A673 (cell line): ENCODE measurements around the gene SLC9A4. TPM values are rescaled to one million over a fixed set of nuclear protein-coding genes. Genes with fewer than 3 reads are reported as not detected.
"Not testable (repeated sequence)": the region's sequence is repeated elsewhere in the genome, so short reads cannot be mapped to it uniquely, and the experiment has no call there.

Experiments
- BruUV-seq: library from RNA; stranded (reverse); fragments of 400-500 nt; replicated peaks from 2 replicates; lab custom pipeline; 2021; lab: Mats Ljungman, UMichigan
- CTCF ChIA-PET: fragments of 300-600 bp; sonication (Branson Sonifier 250); formaldehyde crosslinking; loops from one replicate; lab custom pipeline; 2022; ENCODE audit warnings: antibody characterized with exemption; lab: Charles Lee
- POLR2A ChIA-PET: fragments of 300-600 bp; sonication (Branson Sonifier 250); formaldehyde crosslinking; loops from one replicate; lab custom pipeline; 2022; ENCODE audit warnings: antibody characterized with exemption; ENCODE audit not compliant: low non-redundant PET; lab: Charles Lee
- DNase-seq: peaks from one replicate; pipeline ENCODE4 v3.0.0-alpha.2; 2015; ENCODE audit warnings: low spot score
- H3K27ac ChIP-seq: fragments of 200-600 bp; sonication (generic); 2 replicates; pipeline ENCODE4 v1.5.1; 2016; ENCODE audit warnings: mixed run types, low read depth, mild to moderate bottlenecking, mixed read lengths, antibody characterized with exemption, low read length; ENCODE audit not compliant: poor library complexity, severe bottlenecking
- H3K27me3 ChIP-seq: fragments of 200-600 bp; sonication (generic); replicated peaks from 2 replicates; pipeline ENCODE4 v1.6.1; 2017; ENCODE audit warnings: mixed run types, low read depth, mild to moderate bottlenecking, mixed read lengths, antibody characterized with exemption, low read length; ENCODE audit not compliant: insufficient read depth, poor library complexity
- H3K36me3 ChIP-seq: fragments of 200-600 bp; sonication (generic); 2 replicates; pipeline ENCODE4 v1.6.1; 2016; ENCODE audit warnings: mixed run types, mild to moderate bottlenecking, mixed read lengths, antibody characterized with exemption, low read length; ENCODE audit not compliant: insufficient read depth, poor library complexity, severe bottlenecking
- H3K4me1 ChIP-seq: fragments of 200-600 bp; sonication (generic); 2 replicates; pipeline ENCODE4 v1.6.1; 2017; ENCODE audit warnings: mixed run types, mild to moderate bottlenecking, mixed read lengths, antibody characterized with exemption, low read length; ENCODE audit not compliant: insufficient read depth, poor library complexity, severe bottlenecking
- H3K4me3 ChIP-seq: fragments of 200-600 bp; sonication (generic); 2 replicates; pipeline ENCODE4 v1.5.1; 2016; ENCODE audit warnings: low read depth, mixed run types, mild to moderate bottlenecking, mixed read lengths, low read length; ENCODE audit not compliant: poor library complexity, severe bottlenecking
- H3K9me3 ChIP-seq: fragments of 200-600 bp; sonication (generic); 2 replicates; pipeline ENCODE4 v1.6.1; 2016; ENCODE audit warnings: mixed run types, low read depth, mild to moderate bottlenecking, mixed read lengths, antibody characterized with exemption, low read length; ENCODE audit not compliant: poor library complexity, severe bottlenecking
- CTCF ChIP-seq: fragments of 300-800, 200-600 bp; sonication (generic); conservative IDR thresholded peaks from 2 replicates; pipeline ENCODE4 v1.5.1; 2017; ENCODE audit warnings: low read depth, mild to moderate bottlenecking, antibody characterized with exemption, low read length, moderate library complexity, mixed read lengths
- EZH2 ChIP-seq: fragments of 200-600 bp; sonication (generic); IDR thresholded peaks from 2 replicates; pipeline ENCODE4 v1.6.1; 2017; ENCODE audit warnings: borderline replicate concordance, low read depth, mild to moderate bottlenecking, mixed read lengths, antibody characterized with exemption, low read length; ENCODE audit not compliant: poor library complexity, severe bottlenecking
- intact Hi-C: fragments of 100-400 bp; cut with micrococcal nuclease; formaldehyde crosslinking; loops from one replicate; pipeline ENCODE4 v1.10.0; 2022; ENCODE audit not compliant: unreplicated experiment
- total RNA-seq: library from RNA; stranded (reverse); gene quantifications from 2 replicates; pipeline ENCODE4 v1.2.3, GENCODE V29; 2021

SLC9A4 gene
- total RNA-seq, 1 experiment from 2014 or later = 0.11 TPM

DNA sequence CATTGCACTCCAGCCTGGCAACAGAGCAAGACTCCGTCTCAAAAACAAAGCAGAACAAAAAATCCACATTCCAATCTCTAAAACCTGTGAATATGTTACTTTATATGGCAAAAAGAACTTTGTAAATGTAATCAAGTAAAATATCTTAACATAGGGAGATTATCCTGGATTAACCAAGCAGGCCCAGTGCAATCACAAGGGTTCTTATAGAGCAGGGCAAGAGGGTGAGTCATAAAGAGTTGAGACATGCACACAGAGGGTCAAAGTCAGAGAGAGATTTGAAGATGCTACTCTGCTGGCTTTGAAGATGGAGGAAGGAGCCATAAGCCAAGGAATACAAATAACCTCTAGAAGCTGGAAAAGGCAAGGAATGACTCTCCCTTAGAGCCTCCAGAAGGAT, 85.4 kb downstream of the SLC9A4 start:
- H3K36me3 ChIP-seq = no peaks in the 10 kb centered on the region
- H3K9me3 ChIP-seq = no peaks in the 10 kb centered on the region
- H3K4me3 ChIP-seq = no peak overlapping the region
- ChIA-PET CTCF (no interaction called here), POLR2A (no interaction called here)
- no peaks in the 10 kb centered on the region for H3K4me1 ChIP-seq
- intact Hi-C loops = no loop called here
- BruUV-seq = no TSS peak
- H3K27ac ChIP-seq = no peak overlapping the region
- H3K27me3 ChIP-seq = peaks cover 2% of the 10 kb centered on the region
- TF ChIP-seq CTCF (no peak), EZH2 (no peak)
- no peak for DNase-seq

- H3K27ac ChIP-seq, H3K4me3 ChIP-seq, intact Hi-C loops, H3K9me3 ChIP-seq, POLR2A ChIA-PET, CTCF ChIA-PET, DNase-seq, BruUV-seq, H3K4me1 ChIP-seq, H3K36me3 ChIP-seq, H3K27me3 ChIP-seq: not testable (repeated sequence)
These were observed 89.5 kb downstream of the SLC9A4 start for GRCh38 chr2:102562542-102562941.

GRCh38 chr2:102575888-102576287, 102.9 kb downstream of the SLC9A4 start:
- no peak overlapping the region for H3K27ac ChIP-seq
- no peaks in the 10 kb centered on the region for H3K4me1 ChIP-seq
- CTCF ChIA-PET = no interaction called here
- no peaks in the 10 kb centered on the region for H3K36me3 ChIP-seq
- H3K9me3 ChIP-seq = no peaks in the 10 kb centered on the region
- POLR2A ChIA-PET = no interaction called here
- TF ChIP-seq CTCF (no peak), EZH2 (no peak)
- no peak overlapping the region for H3K4me3 ChIP-seq
- H3K27me3 ChIP-seq = no peaks in the 10 kb centered on the region
- no peak for DNase-seq
- BruUV-seq = no TSS peak
- intact Hi-C loops = no loop called here

DNA sequence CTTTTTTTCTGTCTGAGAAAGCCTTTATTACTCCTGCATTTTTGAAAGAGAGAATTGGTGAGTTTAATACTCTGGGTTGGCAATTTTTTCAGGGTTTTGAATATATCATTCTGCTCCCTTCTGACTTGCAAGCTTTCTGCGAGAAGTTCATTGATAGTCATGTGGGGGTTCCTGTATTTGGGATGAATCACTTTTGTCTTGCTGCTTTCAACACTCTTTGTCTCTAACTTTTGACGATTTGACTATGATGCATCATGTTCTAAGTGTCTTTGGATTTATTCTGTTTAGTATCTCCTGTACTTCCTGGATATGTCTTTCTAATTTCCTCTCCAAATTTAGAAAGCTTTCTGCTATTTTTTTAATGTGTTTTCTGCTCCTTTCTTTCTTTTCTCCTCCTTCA, 105.3 kb downstream of the SLC9A4 start:
- H3K27ac ChIP-seq = no peak overlapping the region
- TF ChIP-seq CTCF (no peak), EZH2 (no peak)
- no peak overlapping the region for H3K4me3 ChIP-seq
- no peak for DNase-seq
- H3K27me3 ChIP-seq = no peaks in the 10 kb centered on the region
- H3K9me3 ChIP-seq = no peaks in the 10 kb centered on the region
- no peaks in the 10 kb centered on the region for H3K36me3 ChIP-seq
- ChIA-PET CTCF (no interaction called here), POLR2A (no interaction called here)
- H3K4me1 ChIP-seq = no peaks in the 10 kb centered on the region
- intact Hi-C loops = no loop called here
- BruUV-seq = no TSS peak
